H1 (cell line): ENCODE results near the gene BCL7B. TPM values are rescaled to one million over a fixed set of nuclear protein-coding genes. Genes with fewer than 3 reads are reported as not detected.

ENCODE experiments used
- polyA plus RNA-seq, 7 experiments: library from polyadenylated mRNA; depleted of rRNA in 3 of 7; stranded (reverse) in 5 of 7; unstranded in 2 of 7; fragments of >200 nt in 5 of 7; fragments of 200-250 nt in 2 of 7; gene quantifications; 1 replicate in 5 of 7; 2 replicates in 1 of 7; 4 replicates in 1 of 7; pipeline versions ENCODE4 v1.2.1 to v1.2.3, GENCODE V29; 2011 to 2013; ENCODE audit warnings: missing spikeins in 2 of 7, mixed read lengths in 2 of 7
- total RNA-seq: library from RNA; stranded (reverse); fragmentation: NEBNext Ultra II Directional; extraction: Animal tissue kit (Norgen Biotek cat#: 25700); gene quantifications from 2 replicates; pipeline ENCODE4 v1.2.1, GENCODE V29; 2021
- TF ChIP-seq, protein P1 (sequence below): IDR thresholded peaks from 2 replicates; pipeline ENCODE4 v1.6.1; 2012; ENCODE audit warnings: low read length, inconsistent platforms

BCL7B gene
- total and polyA plus RNA-seq, 2 of the 8 experiments (the other 6 are each of a cell fraction or from before 2014, with no cell fraction given), result 24.9 to 44.6 TPM

DNA sequence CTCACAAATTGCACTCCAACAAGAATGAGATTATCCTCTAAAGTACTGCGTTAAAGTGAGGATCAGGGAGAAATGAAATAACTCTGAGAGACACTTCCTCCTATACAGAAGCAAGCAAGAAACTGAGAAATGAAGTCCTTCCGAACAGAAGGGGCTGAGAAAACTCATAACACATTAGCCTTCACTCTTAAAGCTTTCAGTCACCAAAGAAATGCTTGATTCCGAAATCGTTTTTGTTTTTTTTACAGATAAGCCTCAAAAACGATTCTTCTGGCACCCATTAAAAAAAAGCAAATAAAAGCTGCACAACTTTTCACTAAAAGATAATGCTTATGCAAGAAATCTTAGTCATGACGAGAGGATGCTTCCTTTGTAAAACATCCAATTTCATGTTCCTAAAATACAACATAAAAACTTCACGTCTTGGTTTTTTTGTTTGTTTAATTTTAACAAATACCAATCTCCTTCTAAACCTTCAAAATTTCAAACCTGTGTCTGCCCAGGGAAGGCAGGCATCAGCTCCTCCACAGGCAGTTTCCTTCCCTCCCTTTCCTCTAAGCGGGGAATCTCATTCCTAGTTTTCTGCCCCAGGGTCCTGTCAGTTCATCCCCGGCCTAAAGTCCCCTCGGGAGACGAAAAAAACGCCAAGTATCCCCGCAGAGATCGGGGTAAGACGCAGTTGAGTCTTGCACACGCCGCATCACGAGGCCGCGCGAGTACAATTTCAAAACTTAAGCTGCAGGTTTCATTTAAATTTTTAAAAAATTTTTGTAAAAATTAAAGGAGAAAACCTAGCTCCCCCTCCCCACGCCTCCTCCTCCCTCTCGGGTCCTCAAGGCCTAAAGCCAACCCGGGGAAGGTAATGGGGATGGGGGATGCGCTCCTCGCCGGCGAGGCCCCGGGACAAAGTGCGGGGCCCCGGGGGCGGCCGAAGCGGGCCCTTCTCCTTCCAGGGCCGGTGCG is 36.5 kb downstream of the BCL7B start (continued):
- TF ChIP-seq, protein P1, sequence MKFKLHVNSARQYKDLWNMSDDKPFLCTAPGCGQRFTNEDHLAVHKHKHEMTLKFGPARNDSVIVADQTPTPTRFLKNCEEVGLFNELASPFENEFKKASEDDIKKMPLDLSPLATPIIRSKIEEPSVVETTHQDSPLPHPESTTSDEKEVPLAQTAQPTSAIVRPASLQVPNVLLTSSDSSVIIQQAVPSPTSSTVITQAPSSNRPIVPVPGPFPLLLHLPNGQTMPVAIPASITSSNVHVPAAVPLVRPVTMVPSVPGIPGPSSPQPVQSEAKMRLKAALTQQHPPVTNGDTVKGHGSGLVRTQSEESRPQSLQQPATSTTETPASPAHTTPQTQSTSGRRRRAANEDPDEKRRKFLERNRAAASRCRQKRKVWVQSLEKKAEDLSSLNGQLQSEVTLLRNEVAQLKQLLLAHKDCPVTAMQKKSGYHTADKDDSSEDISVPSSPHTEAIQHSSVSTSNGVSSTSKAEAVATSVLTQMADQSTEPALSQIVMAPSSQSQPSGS, result no peak
